CD14-positive monocyte (primary cell): ENCODE measurements around the gene TMCO4. TPM values are rescaled to one million over a fixed set of nuclear protein-coding genes. Genes with fewer than 3 reads are reported as not detected.

Experiments used
- DNase-seq, 3 donors: peaks; one replicate each; pipeline ENCODE4 v3.0.0-alpha.2; 2011 to 2022
- H2AFZ ChIP-seq: 2 replicates; pipeline ENCODE4 v1.6.0; 2012; ENCODE audit warnings: mild to moderate bottlenecking, low read depth, low read length, inconsistent platforms; ENCODE audit not compliant: insufficient read depth, poor library complexity, severe bottlenecking
- H3K27ac ChIP-seq, 2 donors: 1 replicate in 1 of 2; 2 replicates in 1 of 2; pipeline ENCODE4 v1.5.1; 2012 to 2013; ENCODE audit warnings: low read length in 2 of 2, control low read depth in 1 of 2, inconsistent platforms in 1 of 2, low read depth in 1 of 2, mild to moderate bottlenecking in 1 of 2
- H3K27me3 ChIP-seq, 2 donors: one replicate each; pipeline versions ENCODE4 v1.6.0 to v1.6.1; 2011 to 2013; ENCODE audit warnings: low read length in 2 of 2; ENCODE audit not compliant: control insufficient read depth in 2 of 2, insufficient read depth in 2 of 2
- H3K36me3 ChIP-seq, 2 donors: replicated peaks in 1 of 2; 1 replicate in 1 of 2; 2 replicates in 1 of 2; pipeline versions ENCODE4 v1.5.1 to v1.6.1; 2012 to 2013; ENCODE audit warnings: low read length in 2 of 2, control low read depth in 1 of 2, inconsistent platforms in 1 of 2, mild to moderate bottlenecking in 1 of 2; ENCODE audit not compliant: insufficient read depth in 2 of 2, control insufficient read depth in 1 of 2
- H3K4me1 ChIP-seq, 2 donors: 1 replicate in 1 of 2; 2 replicates in 1 of 2; pipeline versions ENCODE4 v1.5.1 to v1.6.1; 2012 to 2013; ENCODE audit warnings: low read length in 2 of 2, control low read depth in 1 of 2, inconsistent platforms in 1 of 2, mild to moderate bottlenecking in 1 of 2, moderate library complexity in 1 of 2; ENCODE audit not compliant: insufficient read depth in 2 of 2, control insufficient read depth in 1 of 2
- H3K4me2 ChIP-seq: replicated peaks from 2 replicates; pipeline ENCODE3; 2012; ENCODE audit warnings: low read length, moderate library complexity, mild to moderate bottlenecking; ENCODE audit not compliant: poor library complexity, severe bottlenecking; ENCODE audit errors: extremely low read depth
- H3K4me3 ChIP-seq, 3 experiments: fragments of 200-600 bp in 1 of 3; sonication (generic) in 1 of 3; replicated peaks in 1 of 3; 1 replicate in 2 of 3; 2 replicates in 1 of 3; pipeline ENCODE4 v1.5.1; 2011 to 2013; ENCODE audit warnings: low read length in 3 of 3, mild to moderate bottlenecking in 3 of 3, control low read depth in 2 of 3, low read depth in 2 of 3, inconsistent platforms in 1 of 3, moderate library complexity in 1 of 3
- H3K79me2 ChIP-seq: 2 replicates; pipeline ENCODE4 v1.6.0; 2012; ENCODE audit warnings: mild to moderate bottlenecking, control low read depth, inconsistent platforms, low read length, moderate library complexity; ENCODE audit not compliant: insufficient read depth
- H3K9ac ChIP-seq: 2 replicates; pipeline ENCODE4 v1.6.0; 2017; ENCODE audit warnings: low read length, mild to moderate bottlenecking; ENCODE audit not compliant: insufficient read depth, poor library complexity, severe bottlenecking
- H3K9me3 ChIP-seq, 2 donors: replicated peaks in 1 of 2; 1 replicate in 1 of 2; 2 replicates in 1 of 2; pipeline versions ENCODE4 v1.5.1 to v1.6.1; 2012 to 2013; ENCODE audit warnings: low read length in 2 of 2, control low read depth in 1 of 2; ENCODE audit not compliant: control insufficient read depth in 1 of 2, insufficient read depth in 1 of 2
- H4K20me1 ChIP-seq: 2 replicates; pipeline ENCODE4 v1.6.0; 2012; ENCODE audit warnings: mild to moderate bottlenecking, low read length, control low read depth, moderate library complexity; ENCODE audit not compliant: insufficient read depth
- H3K27ac Mint-ChIP-seq, 7 donors: one replicate each; pipeline ENCODE4 v1.8.0; 2020; ENCODE audit warnings: mild to moderate bottlenecking in 7 of 7, mixed read lengths in 7 of 7, moderate library complexity in 6 of 7, inconsistent platforms in 2 of 7
- H3K27me3 Mint-ChIP-seq, 3 donors: one replicate each; pipeline ENCODE4 v1.8.0; 2021 to 2022; ENCODE audit warnings: low read depth in 3 of 3, mild to moderate bottlenecking in 3 of 3, mixed read lengths in 3 of 3, moderate library complexity in 3 of 3, inconsistent platforms in 1 of 3
- H3K36me3 Mint-ChIP-seq, 2 donors: one replicate each; pipeline ENCODE4 v1.8.0; 2020; ENCODE audit warnings: mixed read lengths in 2 of 2, inconsistent platforms in 1 of 2, mild to moderate bottlenecking in 1 of 2
- H3K4me1 Mint-ChIP-seq: one replicate; pipeline ENCODE4 v1.8.0; 2020; ENCODE audit warnings: mild to moderate bottlenecking, mixed read lengths
- H3K4me3 Mint-ChIP-seq, 2 donors: one replicate each; pipeline ENCODE4 v1.8.0; 2020; ENCODE audit warnings: mild to moderate bottlenecking in 2 of 2, mixed read lengths in 2 of 2, moderate library complexity in 1 of 2
- H3K9me3 Mint-ChIP-seq, 7 donors: one replicate each; pipeline ENCODE4 v1.8.0; 2020 to 2022; ENCODE audit warnings: mixed read lengths in 7 of 7, mild to moderate bottlenecking in 6 of 7, moderate library complexity in 6 of 7, inconsistent platforms in 2 of 7
- WGBS: methylation state at CpG from one replicate; pipeline ENCODE4 v1.1.5; 2013; ENCODE audit warnings: missing lambda C conversion rate; ENCODE audit not compliant: insufficient coverage; 5-methylcytosine and 5-hydroxymethylcytosine counted together
- intact Hi-C, 2 donors: fragments of 100-400 bp; cut with micrococcal nuclease; formaldehyde crosslinking; loops; one replicate each; pipeline versions ENCODE4 v1.15.0 to v1.15.1; 2023
- polyA plus RNA-seq, 3 donors: library from polyadenylated mRNA; depleted of rRNA in 1 of 3; unstranded in 2 of 3; stranded (reverse) in 1 of 3; fragments of 300-500 nt in 2 of 3; fragments of >200 nt in 1 of 3; fragmentation: Illumina TruSeq in 2 of 3; gene quantifications; 1 replicate in 2 of 3; 2 replicates in 1 of 3; pipeline ENCODE4 v1.2.3, GENCODE V29; 2012 to 2021
- TF ChIP-seq, protein P1 (sequence below): fragments of 200-600 bp; IDR thresholded peaks from one replicate; pipeline ENCODE4 v1.8.0; 2022; ENCODE audit warnings: antibody characterized with exemption, mild to moderate bottlenecking

TMCO4 gene
- polyA plus RNA-seq, 3 donors: 6.9 to 10.1 (median 7.9) TPM

- H3K36me3 Mint-ChIP-seq: peaks cover 42 to 56% of the 10 kb centered on the region in 2 donors
- Histone ChIP-seq H3K27ac (no peak overlapping the region), H4K20me1 (no peaks in the 10 kb centered on the region), H2AFZ (no peak overlapping the region), H3K27me3 (no peaks in the 10 kb centered on the region), H3K79me2 (no peaks in the 10 kb centered on the region), H3K9ac (no peak overlapping the region), H3K36me3 (peaks cover 14 to 59% of the 10 kb centered on the region in 2 donors), H3K9me3 (no peaks in the 10 kb centered on the region), H3K4me1 (no peaks in the 10 kb centered on the region), H3K4me2 (no peak overlapping the region), H3K4me3 (no peak overlapping the region)
- no peaks in the 10 kb centered on the region for H3K27me3 Mint-ChIP-seq
- no peak overlapping the region for H3K4me3 Mint-ChIP-seq
- no peak overlapping the region for H3K27ac Mint-ChIP-seq
- TF ChIP-seq, protein P1, sequence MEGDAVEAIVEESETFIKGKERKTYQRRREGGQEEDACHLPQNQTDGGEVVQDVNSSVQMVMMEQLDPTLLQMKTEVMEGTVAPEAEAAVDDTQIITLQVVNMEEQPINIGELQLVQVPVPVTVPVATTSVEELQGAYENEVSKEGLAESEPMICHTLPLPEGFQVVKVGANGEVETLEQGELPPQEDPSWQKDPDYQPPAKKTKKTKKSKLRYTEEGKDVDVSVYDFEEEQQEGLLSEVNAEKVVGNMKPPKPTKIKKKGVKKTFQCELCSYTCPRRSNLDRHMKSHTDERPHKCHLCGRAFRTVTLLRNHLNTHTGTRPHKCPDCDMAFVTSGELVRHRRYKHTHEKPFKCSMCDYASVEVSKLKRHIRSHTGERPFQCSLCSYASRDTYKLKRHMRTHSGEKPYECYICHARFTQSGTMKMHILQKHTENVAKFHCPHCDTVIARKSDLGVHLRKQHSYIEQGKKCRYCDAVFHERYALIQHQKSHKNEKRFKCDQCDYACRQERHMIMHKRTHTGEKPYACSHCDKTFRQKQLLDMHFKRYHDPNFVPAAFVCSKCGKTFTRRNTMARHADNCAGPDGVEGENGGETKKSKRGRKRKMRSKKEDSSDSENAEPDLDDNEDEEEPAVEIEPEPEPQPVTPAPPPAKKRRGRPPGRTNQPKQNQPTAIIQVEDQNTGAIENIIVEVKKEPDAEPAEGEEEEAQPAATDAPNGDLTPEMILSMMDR: no peak
- H3K9me3 Mint-ChIP-seq: peaks cover 0 to 3% (median 2%) of the 10 kb centered on the region in 7 donors
- WGBS: 91% methylated on average over 8 of the region's 9 CpGs
- DNase-seq: no peak
- peaks cover 9% of the 10 kb centered on the region for H3K4me1 Mint-ChIP-seq
- intact Hi-C loops: no loop called here
Measured at GRCh38 chr1:19786988-19787423, 12.7 kb downstream of the TMCO4 start.

DNA sequence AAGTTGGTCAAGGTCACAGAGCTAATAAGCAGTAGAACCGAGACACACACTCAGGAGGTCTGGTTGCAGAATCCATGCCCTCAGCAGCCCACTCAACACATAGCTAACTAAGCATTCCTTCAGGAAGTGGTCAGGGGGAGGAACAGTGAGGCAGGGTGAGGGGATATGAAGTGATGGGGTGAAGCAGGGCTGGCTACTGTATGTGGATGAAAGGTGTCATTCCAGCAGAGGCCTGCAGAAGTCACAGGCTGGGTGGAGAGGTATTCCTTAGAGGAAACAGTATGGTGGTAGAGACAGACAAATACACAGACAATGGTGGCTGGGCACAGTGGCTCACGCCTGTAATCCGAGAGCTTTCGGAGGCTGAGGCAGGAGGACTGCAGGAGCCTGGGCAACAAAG is 14.1 kb downstream of the TMCO4 start:
- peaks cover 8% of the 10 kb centered on the region for H3K4me1 Mint-ChIP-seq
- H3K27me3 Mint-ChIP-seq: no peaks in the 10 kb centered on the region
- Histone ChIP-seq H3K36me3 (peaks cover 14 to 56% of the 10 kb centered on the region in 2 donors), H4K20me1 (no peaks in the 10 kb centered on the region), H3K9ac (no peak overlapping the region), H3K27me3 (no peaks in the 10 kb centered on the region), H3K9me3 (no peaks in the 10 kb centered on the region), H3K27ac (no peak overlapping the region), H2AFZ (no peak overlapping the region), H3K4me2 (no peak overlapping the region), H3K4me1 (no peaks in the 10 kb centered on the region), H3K79me2 (no peaks in the 10 kb centered on the region), H3K4me3 (no peak overlapping the region)
- DNase-seq: no peak
- intact Hi-C loops: no loop called here
- peak overlapping the region in 1 of 7 donors; percentile 52 for H3K27ac Mint-ChIP-seq
- no peak overlapping the region for H3K4me3 Mint-ChIP-seq
- H3K9me3 Mint-ChIP-seq: no peaks in the 10 kb centered on the region
- peaks cover 39 to 59% of the 10 kb centered on the region in 2 donors for H3K36me3 Mint-ChIP-seq
- TF ChIP-seq, protein P1: no peak
- WGBS: no CpG with 5 or more reads among the region's 4 CpGs
